GM12878 (cell line): ENCODE data around the gene ATP1A1. TPM values are rescaled to one million over a fixed set of nuclear protein-coding genes. Genes with fewer than 3 reads are reported as not detected.
A peak's percentile ranks its signal among the peaks of the same experiment; 100 is the strongest.

ENCODE experiments used
- BCL11A ChIP-seq: IDR thresholded peaks from 2 replicates; pipeline ENCODE4 v1.6.1; 2011; ENCODE audit warnings: low read depth, low read length
- CEBPB ChIP-seq, 2 experiments: fragments of 150-350 bp in 1 of 2; IDR thresholded peaks; 2 replicates each; pipeline ENCODE4 v1.6.1; 2012 to 2014; ENCODE audit warnings: low read depth in 2 of 2, low read length in 2 of 2, borderline replicate concordance in 1 of 2, inconsistent platforms in 1 of 2
- CREB1 ChIP-seq: IDR thresholded peaks from 2 replicates; pipeline ENCODE4 v1.6.1; 2012; ENCODE audit warnings: low read depth, mild to moderate bottlenecking, inconsistent platforms
- EP300 ChIP-seq, 2 experiments: fragments of 150-350 bp in 1 of 2; IDR thresholded peaks; 2 replicates each; pipeline ENCODE4 v1.6.1; 2011 to 2012; ENCODE audit warnings: low read depth in 2 of 2, low read length in 2 of 2, borderline replicate concordance in 1 of 2, improper control_type of control experiment in 1 of 2, inconsistent platforms in 1 of 2; ENCODE audit not compliant: control insufficient read depth in 1 of 2
- JUNB ChIP-seq: IDR thresholded peaks from 2 replicates; pipeline ENCODE4 v1.6.1; 2016; ENCODE audit warnings: antibody characterized with exemption, mild to moderate bottlenecking
- MAX ChIP-seq: IDR thresholded peaks from 2 replicates; pipeline ENCODE4 v1.6.1; 2012; ENCODE audit warnings: low read depth, low read length, improper control_type of control experiment
- MEF2A ChIP-seq: IDR thresholded peaks from 2 replicates; pipeline ENCODE4 v1.6.1; 2011; ENCODE audit warnings: low read depth, mild to moderate bottlenecking, low read length, moderate library complexity; ENCODE audit not compliant: insufficient read depth
- PRDM15 ChIP-seq: fragments of 450-650 bp; formaldehyde crosslinking; IDR thresholded peaks from 2 replicates; pipeline ENCODE4 v1.4.0; 2020; ENCODE audit warnings: mild to moderate bottlenecking, moderate library complexity
- RUNX3 ChIP-seq: IDR thresholded peaks from 2 replicates; pipeline ENCODE4 v1.6.1; 2012; ENCODE audit warnings: low read length, inconsistent platforms
- SKIL ChIP-seq: fragments of 450-650 bp; IDR thresholded peaks from 2 replicates; pipeline ENCODE4 v1.6.1; 2017; ENCODE audit warnings: mild to moderate bottlenecking, low read depth, inconsistent platforms; ENCODE audit not compliant: poor library complexity, severe bottlenecking
- SMARCA5 ChIP-seq: fragments of 450-650 bp; IDR thresholded peaks from 2 replicates; pipeline ENCODE4 v1.6.1; 2017; ENCODE audit warnings: mild to moderate bottlenecking
- SMC3 ChIP-seq: IDR thresholded peaks from 2 replicates; pipeline ENCODE4 v1.6.1; 2011; ENCODE audit warnings: low read length, improper control_type of control experiment, borderline replicate concordance
- TAF1 ChIP-seq: IDR thresholded peaks from 2 replicates; pipeline ENCODE4 v1.6.1; 2011; ENCODE audit warnings: mild to moderate bottlenecking, low read depth, low read length, borderline replicate concordance
- TBL1XR1 ChIP-seq: IDR thresholded peaks from 2 replicates; pipeline ENCODE4 v1.6.1; 2012; ENCODE audit warnings: low read depth, low read length, improper control_type of control experiment
- ZBED1 ChIP-seq: IDR thresholded peaks from 2 replicates; pipeline ENCODE4 v1.6.1; 2016; ENCODE audit warnings: borderline replicate concordance
- ZBTB11 ChIP-seq: fragments of 450-650 bp; formaldehyde crosslinking; IDR thresholded peaks from 2 replicates; pipeline ENCODE4 v1.5.0; 2022; ENCODE audit warnings: mild to moderate bottlenecking, missing genetic modification characterization
- ZNF217 ChIP-seq: fragments of 450-650 bp; IDR thresholded peaks from 2 replicates; pipeline ENCODE4 v1.6.1; 2017; ENCODE audit warnings: antibody characterized with exemption, mild to moderate bottlenecking
- ZZZ3 ChIP-seq: IDR thresholded peaks from 2 replicates; pipeline ENCODE4 v1.6.1; 2011; ENCODE audit warnings: low read depth; ENCODE audit not compliant: control insufficient read depth, insufficient read length
- polyA plus RNA-seq, 11 experiments: library from polyadenylated mRNA; depleted of rRNA in 4 of 11; unstranded in 6 of 11; stranded (reverse) in 5 of 11; fragments of >200 nt; fragmentation: Nextera tagmentation in 4 of 11; fragmentation: Illumina TruSeq in 1 of 11; extraction: Ambion mirVana in 4 of 11; extraction: Trizol in 1 of 11; gene quantifications; 1 replicate in 1 of 11; 2 replicates in 10 of 11; pipeline versions ENCODE4 v1.2.1 to v1.2.3, GENCODE V29; 2011 to 2016; ENCODE audit warnings: inconsistent platforms in 2 of 11, missing spikeins in 2 of 11, low read depth in 1 of 11
- total RNA-seq, 4 experiments: library from RNA; depleted of rRNA in 3 of 4; stranded (reverse); fragments of >200 nt in 3 of 4; fragmentation: Illumina TruSeq in 1 of 4; extraction: Trizol in 1 of 4; gene quantifications; 2 replicates each; pipeline versions ENCODE4 v1.2.1 to v1.2.3, GENCODE V29; 2013 to 2021

The ATP1A1 gene
- total and polyA plus RNA-seq, 10 of the 15 experiments (the other 5 are each of a cell fraction or from before 2014, with no cell fraction given), result 113 to 566 (median 313) TPM

GRCh38 chr1:116377541-116378529 lies 4.8 kb downstream of the ATP1A1 start (continued):
- TF ChIP-seq MEF2A, result peak; percentile 93
- TF ChIP-seq CEBPB (IDR thresholded peaks at IDR 0.05; ENCODE audit: borderline replicate concordance in 1 of 2, low read depth in 2 of 2, low read length in 2 of 2), result no peak
- no peak for TF ChIP-seq ZBTB11 (CRISPR knock-in tag)
- no peak for TF ChIP-seq MAX
- no peak for TF ChIP-seq PRDM15 (CRISPR knock-in tag)
- peak; percentile 90 for TF ChIP-seq SKIL
- no peak for TF ChIP-seq ZZZ3
- TF ChIP-seq EP300 (IDR thresholded peaks at IDR 0.05; ENCODE audit: borderline replicate concordance in 1 of 2, control insufficient read depth in 1 of 2, low read depth in 2 of 2, low read length in 2 of 2), result peak; percentile 84 to 92
- peak; percentile 12; the same call in 1 of the 2 replicates for TF ChIP-seq SMC3
- TF ChIP-seq JUNB, result peak; percentile 97
- TF ChIP-seq TAF1, result peak; percentile 74; the same call in 1 of the 2 replicates
- TF ChIP-seq CREB1, result peak; percentile 73
- TF ChIP-seq TBL1XR1, result peak; percentile 92
- TF ChIP-seq SMARCA5, result peak; percentile 77; the same call in 1 of the 2 replicates
- TF ChIP-seq ZNF217, result peak; percentile 78; the same call in 1 of the 2 replicates
- TF ChIP-seq ZBED1, result peak; percentile 84
- peak; percentile 88 for TF ChIP-seq BCL11A
- peak; percentile 75 for TF ChIP-seq RUNX3
